ENCODE measurements around the gene NT5DC3. TPM values are rescaled to one million over a fixed set of nuclear protein-coding genes. Genes with fewer than 3 reads are reported as not detected.

NT5DC3 gene
- total and polyA plus RNA-seq, 4 donors = 1.3 to 9.0 (median 4.4) TPM

DNA sequence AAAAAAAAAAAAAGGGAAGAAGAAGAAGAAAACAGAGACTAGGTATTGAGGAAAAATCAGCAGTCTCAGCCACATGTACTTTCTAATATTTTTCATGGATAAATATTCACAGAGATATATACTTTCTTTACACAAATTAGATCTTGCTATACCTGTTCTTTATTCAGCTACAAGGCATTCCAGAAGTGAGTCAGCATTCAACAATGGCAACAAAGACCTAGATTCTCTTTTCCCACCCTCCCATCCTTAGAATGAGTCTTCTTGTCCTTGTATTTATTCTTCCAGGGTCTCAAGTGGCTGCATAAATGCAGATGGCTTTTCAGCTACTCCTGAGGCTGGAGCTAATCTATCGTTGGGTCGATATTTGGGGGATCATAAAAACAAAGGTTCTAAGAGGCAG lies 93.0 kb downstream of the NT5DC3 start:
- no peaks in the 10 kb centered on the region for H3K27me3 ChIP-seq (ENCODE audit: control insufficient read depth in 4 of 4, insufficient read depth in 4 of 4, low read length in 3 of 4)
- no peak for DNase-seq (ENCODE audit: low spot score)
- H3K4me3 ChIP-seq (ENCODE audit: low read depth in 1 of 3, low read length in 3 of 3) = no peak overlapping the region
- H3K36me3 ChIP-seq (ENCODE audit: control insufficient read depth in 4 of 4, insufficient read depth in 3 of 4, low read depth in 1 of 4, low read length in 3 of 4) = no peaks in the 10 kb centered on the region
- no peak overlapping the region for H3K9ac ChIP-seq (ENCODE audit: low read depth in 1 of 2, low read length in 2 of 2)
- WGBS = 96% methylated on average over 2 of the region's 2 CpGs
- H3K4me1 ChIP-seq (ENCODE audit: control insufficient read depth in 4 of 4, insufficient read depth in 4 of 4, low read length in 3 of 4) = no peaks in the 10 kb centered on the region
- no peaks in the 10 kb centered on the region for H3K9me3 ChIP-seq (ENCODE audit: control insufficient read depth in 4 of 4, low read length in 3 of 4)
- H3K27ac ChIP-seq (ENCODE audit: low read depth in 1 of 2, low read length in 2 of 2) = no peak overlapping the region
- TF ChIP-seq, protein P1, sequence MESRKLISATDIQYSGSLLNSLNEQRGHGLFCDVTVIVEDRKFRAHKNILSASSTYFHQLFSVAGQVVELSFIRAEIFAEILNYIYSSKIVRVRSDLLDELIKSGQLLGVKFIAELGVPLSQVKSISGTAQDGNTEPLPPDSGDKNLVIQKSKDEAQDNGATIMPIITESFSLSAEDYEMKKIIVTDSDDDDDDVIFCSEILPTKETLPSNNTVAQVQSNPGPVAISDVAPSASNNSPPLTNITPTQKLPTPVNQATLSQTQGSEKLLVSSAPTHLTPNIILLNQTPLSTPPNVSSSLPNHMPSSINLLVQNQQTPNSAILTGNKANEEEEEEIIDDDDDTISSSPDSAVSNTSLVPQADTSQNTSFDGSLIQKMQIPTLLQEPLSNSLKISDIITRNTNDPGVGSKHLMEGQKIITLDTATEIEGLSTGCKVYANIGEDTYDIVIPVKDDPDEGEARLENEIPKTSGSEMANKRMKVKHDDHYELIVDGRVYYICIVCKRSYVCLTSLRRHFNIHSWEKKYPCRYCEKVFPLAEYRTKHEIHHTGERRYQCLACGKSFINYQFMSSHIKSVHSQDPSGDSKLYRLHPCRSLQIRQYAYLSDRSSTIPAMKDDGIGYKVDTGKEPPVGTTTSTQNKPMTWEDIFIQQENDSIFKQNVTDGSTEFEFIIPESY (IDR thresholded peaks at IDR 0.05) = no peak
- no peak for TF ChIP-seq FOXA1 (IDR thresholded peaks at IDR 0.05)

DNA sequence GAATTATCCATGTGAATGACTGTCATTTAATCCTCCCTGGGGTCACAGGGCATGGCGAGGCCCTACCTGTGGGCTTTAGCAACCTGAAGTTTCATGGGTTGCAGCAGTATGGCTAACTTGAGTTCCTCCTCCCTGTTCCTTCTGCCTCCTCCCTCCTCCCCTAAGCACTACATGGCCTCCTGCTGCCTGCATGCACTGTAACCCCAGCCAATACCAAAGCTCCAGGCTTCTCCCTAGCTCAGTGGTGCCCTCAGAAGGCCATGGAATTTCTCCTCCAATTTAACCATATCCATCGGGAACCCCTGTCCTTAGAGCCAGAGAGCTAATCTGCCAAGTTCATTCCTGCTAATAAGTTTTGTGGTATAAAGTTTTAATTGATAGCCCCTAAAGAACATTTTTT lies 95.1 kb downstream of the NT5DC3 start:
- H3K27ac ChIP-seq (ENCODE audit: low read depth in 1 of 2, low read length in 2 of 2) = no peak overlapping the region
- H3K9ac ChIP-seq (ENCODE audit: low read depth in 1 of 2, low read length in 2 of 2) = no peak overlapping the region
- 85% methylated on average over 2 of the region's 2 CpGs for WGBS
- H3K36me3 ChIP-seq (ENCODE audit: control insufficient read depth in 4 of 4, insufficient read depth in 3 of 4, low read depth in 1 of 4, low read length in 3 of 4) = no peaks in the 10 kb centered on the region
- no peaks in the 10 kb centered on the region for H3K4me1 ChIP-seq (ENCODE audit: control insufficient read depth in 4 of 4, insufficient read depth in 4 of 4, low read length in 3 of 4)
- DNase-seq (ENCODE audit: low spot score) = no peak
- H3K9me3 ChIP-seq (ENCODE audit: control insufficient read depth in 4 of 4, low read length in 3 of 4) = no peaks in the 10 kb centered on the region
- TF ChIP-seq HNF4G (IDR thresholded peaks at IDR 0.05) (no peak), SP1 (IDR thresholded peaks at IDR 0.05) (no peak), YY1 (IDR thresholded peaks at IDR 0.05) (no peak)
- TF ChIP-seq, protein P1 (IDR thresholded peaks at IDR 0.05) = no peak
- H3K27me3 ChIP-seq (ENCODE audit: control insufficient read depth in 4 of 4, insufficient read depth in 4 of 4, low read length in 3 of 4) = no peaks in the 10 kb centered on the region
- H3K4me3 ChIP-seq (ENCODE audit: low read depth in 1 of 3, low read length in 3 of 3) = no peak overlapping the region

DNA sequence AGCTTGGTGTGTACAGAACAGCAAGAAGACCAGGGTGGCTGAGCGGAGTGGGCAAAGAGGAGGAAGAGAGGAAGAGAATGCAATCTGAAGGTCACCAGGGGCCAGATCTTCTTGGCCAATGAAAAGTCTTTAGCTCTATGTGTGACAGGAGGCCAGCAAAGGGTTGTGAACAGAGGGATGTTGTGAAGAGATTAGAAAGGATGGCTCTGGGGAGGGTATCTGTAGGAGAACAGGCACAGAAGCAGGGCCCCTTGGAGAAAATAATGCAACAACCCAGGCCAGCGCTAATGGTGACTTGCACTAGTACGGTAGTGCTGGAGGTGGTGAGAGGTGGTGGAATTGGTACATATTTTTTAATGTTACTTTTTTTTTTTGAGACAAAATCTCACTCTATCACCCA lies 97.2 kb downstream of the NT5DC3 start:
- TF ChIP-seq RAD21 (IDR thresholded peaks at IDR 0.05) (no peak), RXRA (IDR thresholded peaks at IDR 0.05) (no peak), JUND (IDR thresholded peaks at IDR 0.05) (no peak), FOXA2 (IDR thresholded peaks at IDR 0.05) (no peak), YY1 (IDR thresholded peaks at IDR 0.05) (no peak), HNF4G (IDR thresholded peaks at IDR 0.05) (no peak), FOXA1 (IDR thresholded peaks at IDR 0.05) (no peak), NR2F2 (IDR thresholded peaks at IDR 0.05) (no peak), HNF4A (conservative IDR thresholded peaks at IDR 0.05) (no peak), SP1 (IDR thresholded peaks at IDR 0.05) (no peak), TAF1 (conservative IDR thresholded peaks at IDR 0.05) (no peak), GABPA (IDR thresholded peaks at IDR 0.05 in 1 of 2, conservative IDR thresholded peaks at IDR 0.05 in 1 of 2) (no peak), EGR1 (IDR thresholded peaks at IDR 0.05; ENCODE audit: low read depth in 2 of 2) (no peak)
- TF ChIP-seq, protein P2, sequence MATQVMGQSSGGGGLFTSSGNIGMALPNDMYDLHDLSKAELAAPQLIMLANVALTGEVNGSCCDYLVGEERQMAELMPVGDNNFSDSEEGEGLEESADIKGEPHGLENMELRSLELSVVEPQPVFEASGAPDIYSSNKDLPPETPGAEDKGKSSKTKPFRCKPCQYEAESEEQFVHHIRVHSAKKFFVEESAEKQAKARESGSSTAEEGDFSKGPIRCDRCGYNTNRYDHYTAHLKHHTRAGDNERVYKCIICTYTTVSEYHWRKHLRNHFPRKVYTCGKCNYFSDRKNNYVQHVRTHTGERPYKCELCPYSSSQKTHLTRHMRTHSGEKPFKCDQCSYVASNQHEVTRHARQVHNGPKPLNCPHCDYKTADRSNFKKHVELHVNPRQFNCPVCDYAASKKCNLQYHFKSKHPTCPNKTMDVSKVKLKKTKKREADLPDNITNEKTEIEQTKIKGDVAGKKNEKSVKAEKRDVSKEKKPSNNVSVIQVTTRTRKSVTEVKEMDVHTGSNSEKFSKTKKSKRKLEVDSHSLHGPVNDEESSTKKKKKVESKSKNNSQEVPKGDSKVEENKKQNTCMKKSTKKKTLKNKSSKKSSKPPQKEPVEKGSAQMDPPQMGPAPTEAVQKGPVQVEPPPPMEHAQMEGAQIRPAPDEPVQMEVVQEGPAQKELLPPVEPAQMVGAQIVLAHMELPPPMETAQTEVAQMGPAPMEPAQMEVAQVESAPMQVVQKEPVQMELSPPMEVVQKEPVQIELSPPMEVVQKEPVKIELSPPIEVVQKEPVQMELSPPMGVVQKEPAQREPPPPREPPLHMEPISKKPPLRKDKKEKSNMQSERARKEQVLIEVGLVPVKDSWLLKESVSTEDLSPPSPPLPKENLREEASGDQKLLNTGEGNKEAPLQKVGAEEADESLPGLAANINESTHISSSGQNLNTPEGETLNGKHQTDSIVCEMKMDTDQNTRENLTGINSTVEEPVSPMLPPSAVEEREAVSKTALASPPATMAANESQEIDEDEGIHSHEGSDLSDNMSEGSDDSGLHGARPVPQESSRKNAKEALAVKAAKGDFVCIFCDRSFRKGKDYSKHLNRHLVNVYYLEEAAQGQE (IDR thresholded peaks at IDR 0.05) = no peak
- TF ChIP-seq, protein P3, sequence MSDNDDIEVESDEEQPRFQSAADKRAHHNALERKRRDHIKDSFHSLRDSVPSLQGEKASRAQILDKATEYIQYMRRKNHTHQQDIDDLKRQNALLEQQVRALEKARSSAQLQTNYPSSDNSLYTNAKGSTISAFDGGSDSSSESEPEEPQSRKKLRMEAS (IDR thresholded peaks at IDR 0.05) = no peak
- TF ChIP-seq, protein P4, sequence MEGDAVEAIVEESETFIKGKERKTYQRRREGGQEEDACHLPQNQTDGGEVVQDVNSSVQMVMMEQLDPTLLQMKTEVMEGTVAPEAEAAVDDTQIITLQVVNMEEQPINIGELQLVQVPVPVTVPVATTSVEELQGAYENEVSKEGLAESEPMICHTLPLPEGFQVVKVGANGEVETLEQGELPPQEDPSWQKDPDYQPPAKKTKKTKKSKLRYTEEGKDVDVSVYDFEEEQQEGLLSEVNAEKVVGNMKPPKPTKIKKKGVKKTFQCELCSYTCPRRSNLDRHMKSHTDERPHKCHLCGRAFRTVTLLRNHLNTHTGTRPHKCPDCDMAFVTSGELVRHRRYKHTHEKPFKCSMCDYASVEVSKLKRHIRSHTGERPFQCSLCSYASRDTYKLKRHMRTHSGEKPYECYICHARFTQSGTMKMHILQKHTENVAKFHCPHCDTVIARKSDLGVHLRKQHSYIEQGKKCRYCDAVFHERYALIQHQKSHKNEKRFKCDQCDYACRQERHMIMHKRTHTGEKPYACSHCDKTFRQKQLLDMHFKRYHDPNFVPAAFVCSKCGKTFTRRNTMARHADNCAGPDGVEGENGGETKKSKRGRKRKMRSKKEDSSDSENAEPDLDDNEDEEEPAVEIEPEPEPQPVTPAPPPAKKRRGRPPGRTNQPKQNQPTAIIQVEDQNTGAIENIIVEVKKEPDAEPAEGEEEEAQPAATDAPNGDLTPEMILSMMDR (IDR thresholded peaks at IDR 0.05; ENCODE audit: low read depth, low read length, missing input control) = no peak
- TF ChIP-seq, protein P1 (IDR thresholded peaks at IDR 0.05) = no peak
- WGBS = 98% methylated on average over 3 of the region's 3 CpGs
- Histone ChIP-seq H3K9me3 (ENCODE audit: control insufficient read depth in 4 of 4, low read length in 3 of 4) (no peaks in the 10 kb centered on the region), H3K36me3 (ENCODE audit: control insufficient read depth in 4 of 4, insufficient read depth in 3 of 4, low read depth in 1 of 4, low read length in 3 of 4) (no peaks in the 10 kb centered on the region), H3K27ac (ENCODE audit: low read depth in 1 of 2, low read length in 2 of 2) (no peak overlapping the region), H3K9ac (ENCODE audit: low read depth in 1 of 2, low read length in 2 of 2) (no peak overlapping the region), H3K4me3 (ENCODE audit: low read depth in 1 of 3, low read length in 3 of 3) (no peak overlapping the region), H3K27me3 (ENCODE audit: control insufficient read depth in 4 of 4, insufficient read depth in 4 of 4, low read length in 3 of 4) (no peaks in the 10 kb centered on the region), H3K4me1 (ENCODE audit: control insufficient read depth in 4 of 4, insufficient read depth in 4 of 4, low read length in 3 of 4) (no peaks in the 10 kb centered on the region)
- DNase-seq (ENCODE audit: low spot score) = no peak
